HepG2 (cell line): ENCODE data around the gene RAB22A. TPM values are rescaled to one million over a fixed set of nuclear protein-coding genes. Genes with fewer than 3 reads are reported as not detected.
A peak's percentile ranks its signal among the peaks of the same experiment; 100 is the strongest.

Experiments
- ARID5B ChIP-seq: IDR thresholded peaks from 2 replicates; pipeline ENCODE4 v1.4.0; 2020; ENCODE audit warnings: mild to moderate bottlenecking, missing genetic modification reagents
- CHD2 ChIP-seq: IDR thresholded peaks from 2 replicates; pipeline ENCODE4 v1.6.1; 2011; ENCODE audit warnings: low read depth, low read length, improper control_type of control experiment
- FOXP1 ChIP-seq, 2 experiments: fragments of 450-650 bp in 1 of 2; IDR thresholded peaks; 2 replicates each; pipeline ENCODE4 v1.6.1; 2017 to 2018; ENCODE audit warnings: antibody characterized with exemption in 1 of 2
- HMG20A ChIP-seq: IDR thresholded peaks from 2 replicates; pipeline ENCODE4 v1.6.1; 2016; ENCODE audit warnings: borderline replicate concordance
- MED13 ChIP-seq: sonication (generic); formaldehyde crosslinking; IDR thresholded peaks from 2 replicates; pipeline ENCODE4 v1.5.0; 2020; ENCODE audit warnings: missing genetic modification reagents
- NR1H2 ChIP-seq: sonication (generic); formaldehyde crosslinking; IDR thresholded peaks from 2 replicates; pipeline ENCODE4 v1.8.1; 2022; ENCODE audit warnings: low read depth, missing genetic modification reagents, borderline replicate concordance
- RARG ChIP-seq: sonication (generic); formaldehyde crosslinking; IDR thresholded peaks from 2 replicates; pipeline ENCODE4 v1.4.0; 2020; ENCODE audit warnings: low read depth, mild to moderate bottlenecking, missing genetic modification reagents
- RBM22 ChIP-seq: fragments of 200-400 bp; formaldehyde crosslinking; optimal IDR thresholded peaks from 2 replicates; pipeline ENCODE3; 2017; ENCODE audit warnings: mild to moderate bottlenecking, low read length, moderate library complexity
- SAP130 ChIP-seq: IDR thresholded peaks from 2 replicates; pipeline ENCODE4 v1.6.1; 2016; ENCODE audit warnings: low read depth
- SMC3 ChIP-seq: IDR thresholded peaks from 2 replicates; pipeline ENCODE4 v1.6.1; 2011; ENCODE audit warnings: low read length, improper control_type of control experiment
- SRF ChIP-seq: IDR thresholded peaks from 2 replicates; pipeline ENCODE4 v1.6.1; 2011; ENCODE audit warnings: mild to moderate bottlenecking, low read depth, low read length, moderate library complexity
- ZNF12 ChIP-seq: sonication (generic); formaldehyde crosslinking; IDR thresholded peaks from 2 replicates; pipeline ENCODE4 v1.5.0; 2020; ENCODE audit warnings: missing genetic modification reagents
- ZNF281 ChIP-seq: sonication (generic); formaldehyde crosslinking; IDR thresholded peaks from 2 replicates; pipeline ENCODE4 v1.4.0; 2020; ENCODE audit warnings: missing genetic modification reagents, borderline replicate concordance
- ZNF3 ChIP-seq: IDR thresholded peaks from 2 replicates; pipeline ENCODE4 v1.7.0; 2017; ENCODE audit warnings: inconsistent platforms
- ZNF367 ChIP-seq: sonication (generic); formaldehyde crosslinking; IDR thresholded peaks from 2 replicates; pipeline ENCODE4 v1.4.0; 2020; ENCODE audit warnings: missing genetic modification reagents, borderline replicate concordance
- ZNF431 ChIP-seq: sonication (generic); formaldehyde crosslinking; IDR thresholded peaks from 2 replicates; pipeline ENCODE4 v1.9.0; 2022; ENCODE audit warnings: missing genetic modification reagents, low read depth, mild to moderate bottlenecking, borderline replicate concordance
- ZNF503 ChIP-seq: sonication (generic); formaldehyde crosslinking; IDR thresholded peaks from 2 replicates; pipeline ENCODE4 v1.4.0; 2020; ENCODE audit warnings: missing genetic modification reagents
- ZNF792 ChIP-seq: IDR thresholded peaks from 2 replicates; pipeline ENCODE4 v1.6.1; 2016
- polyA plus RNA-seq, 8 experiments: library from polyadenylated mRNA; depleted of rRNA in 3 of 8; stranded (reverse) in 7 of 8; unstranded in 1 of 8; fragments of >200 nt; fragmentation: Illumina TruSeq in 4 of 8; extraction: Trizol in 4 of 8; gene quantifications; 2 replicates each; pipeline versions ENCODE4 v1.2.1 to v1.2.3, GENCODE V29; 2011 to 2016; ENCODE audit warnings: low read depth in 4 of 8, missing spikeins in 1 of 8, mixed read lengths in 1 of 8; ENCODE audit not compliant: insufficient read depth in 1 of 8
- total RNA-seq, 5 experiments: library from RNA; depleted of rRNA; stranded (reverse); fragments of >200 nt; fragmentation: Illumina TruSeq; extraction: Trizol; gene quantifications; 2 replicates each; pipeline ENCODE4 v1.2.3, GENCODE V29; 2016; ENCODE audit warnings: low read depth in 1 of 5

Gene RAB22A
- total and polyA plus RNA-seq, 2 of the 13 experiments (the other 11 are each of a cell fraction or from before 2014, with no cell fraction given), result 10.7 to 11.2 TPM

- TF ChIP-seq ARID5B (CRISPR knock-in tag) (peak; percentile 67), RBM22 (peak; percentile 31), ZNF792 (CRISPR knock-in tag) (0 out of 2 replicates have a peak, but pooled peaks have one; percentile 14), NR1H2 (CRISPR knock-in tag) (no peak), ZNF12 (CRISPR knock-in tag) (peak; percentile 92), MED13 (CRISPR knock-in tag) (no peak), FOXP1 (IDR thresholded peaks at IDR 0.05) (no peak), FOXP1 (CRISPR knock-in tag; IDR thresholded peaks at IDR 0.05) (peak; percentile 68; the same call in 1 of the 2 replicates), CHD2 (no peak), ZNF281 (peak; percentile 81), ZNF503 (CRISPR knock-in tag) (no peak), ZNF367 (CRISPR knock-in tag) (no peak), ZNF431 (CRISPR knock-in tag) (no peak), HMG20A (CRISPR knock-in tag) (peak; percentile 34; the same call in 1 of the 2 replicates), SAP130 (CRISPR knock-in tag) (peak; percentile 60), SRF (no peak), RARG (CRISPR knock-in tag) (no peak), SMC3 (no peak), ZNF3 (peak; percentile 87)
Measured at GRCh38 chr20:58408603-58409246, 99.2 kb downstream of the RAB22A start (continued).
